B cell (primary cell): ENCODE data around the gene ARHGAP22. TPM values are rescaled to one million over a fixed set of nuclear protein-coding genes. Genes with fewer than 3 reads are reported as not detected.

Experiments used
- ATAC-seq: fragments of 200-7000 bp; cut with Tn5 transposase; one replicate; pipeline ENCODE4 v1.10.0; 2021; ENCODE audit warnings: low read depth, mild to moderate bottlenecking, moderate number of reproducible peaks, moderate library complexity
- CTCF ChIA-PET: fragments of 350-600 bp; sonication (Branson Sonifier 250); formaldehyde crosslinking; loops from one replicate; lab custom pipeline; 2021; ENCODE audit warnings: antibody characterized with exemption, inconsistent platforms; lab: Charles Lee
- POLR2A ChIA-PET: fragments of 350-600 bp; sonication (Branson Sonifier 250); formaldehyde crosslinking; loops from one replicate; lab custom pipeline; 2021; ENCODE audit warnings: antibody characterized with exemption; lab: Charles Lee
- DNase-seq: peaks from one replicate; pipeline ENCODE4 v3.0.0; 2013
- H2AFZ ChIP-seq: 2 replicates; pipeline ENCODE4 v1.6.1; 2012; ENCODE audit warnings: mild to moderate bottlenecking, low read depth, low read length; ENCODE audit not compliant: insufficient read depth, poor library complexity, severe bottlenecking
- H3K27ac ChIP-seq, 2 donors: 1 replicate in 1 of 2; 2 replicates in 1 of 2; pipeline ENCODE4 v1.5.1; 2012 to 2013; ENCODE audit warnings: low read length in 2 of 2, mild to moderate bottlenecking in 2 of 2, moderate library complexity in 1 of 2
- H3K27me3 ChIP-seq, 4 experiments: fragments of 200-600 bp in 1 of 4; sonication (generic) in 1 of 4; replicated peaks in 1 of 4; 1 replicate in 2 of 4; 2 replicates in 2 of 4; pipeline versions ENCODE4 v1.6.1 to v1.7.0; 2013 to 2016; ENCODE audit warnings: low read length in 3 of 4, mild to moderate bottlenecking in 2 of 4, mixed read lengths in 1 of 4, moderate library complexity in 1 of 4; ENCODE audit not compliant: insufficient read depth in 4 of 4, control insufficient read depth in 3 of 4; ENCODE audit errors: control extremely low read depth in 1 of 4
- H3K36me3 ChIP-seq, 2 experiments: replicated peaks in 1 of 2; 1 replicate in 1 of 2; 2 replicates in 1 of 2; pipeline versions ENCODE4 v1.6.1 to v1.7.1; 2013; ENCODE audit warnings: low read length in 1 of 2; ENCODE audit not compliant: insufficient read depth in 2 of 2, control insufficient read depth in 1 of 2; ENCODE audit errors: control extremely low read depth in 1 of 2, extremely low read depth in 1 of 2
- H3K4me1 ChIP-seq, 2 donors: fragments of 200-600 bp in 1 of 2; sonication (generic) in 1 of 2; 1 replicate in 1 of 2; 2 replicates in 1 of 2; pipeline versions ENCODE4 v1.5.1 to v1.6.1; 2013 to 2017; ENCODE audit warnings: low read length in 2 of 2; ENCODE audit not compliant: control insufficient read depth in 2 of 2, insufficient read depth in 2 of 2
- H3K4me2 ChIP-seq: replicated peaks from 2 replicates; pipeline ENCODE3; 2012; ENCODE audit warnings: mild to moderate bottlenecking, low read depth, low read length; ENCODE audit not compliant: poor library complexity, severe bottlenecking
- H3K4me3 ChIP-seq, 5 experiments: fragments of 200-600 bp in 1 of 5; sonication (generic) in 1 of 5; 1 replicate in 3 of 5; 2 replicates in 2 of 5; pipeline versions ENCODE4 v1.5.1 to v1.7.0; 2011 to 2016; ENCODE audit warnings: low read length in 4 of 5, mild to moderate bottlenecking in 4 of 5, low read depth in 2 of 5, control low read depth in 1 of 5, moderate library complexity in 1 of 5; ENCODE audit not compliant: insufficient read depth in 1 of 5; ENCODE audit errors: control extremely low read depth in 1 of 5, extremely low read depth in 1 of 5
- H3K79me2 ChIP-seq: fragments of 200-600 bp; sonication (generic); one replicate; pipeline ENCODE4 v1.6.0; 2016; ENCODE audit warnings: low read length; ENCODE audit not compliant: control insufficient read depth, insufficient read depth
- H3K9ac ChIP-seq: fragments of 200-600 bp; sonication (generic); 2 replicates; pipeline ENCODE4 v1.6.1; 2017; ENCODE audit warnings: mild to moderate bottlenecking, low read length, moderate library complexity
- H3K9me3 ChIP-seq, 3 donors: one replicate each; pipeline versions ENCODE4 v1.6.1 to v1.7.1; 2013; ENCODE audit warnings: low read length in 2 of 3; ENCODE audit not compliant: control insufficient read depth in 2 of 3, insufficient read depth in 1 of 3; ENCODE audit errors: control extremely low read depth in 1 of 3
- H4K20me1 ChIP-seq: 2 replicates; pipeline ENCODE4 v1.6.0; 2012; ENCODE audit warnings: mild to moderate bottlenecking, low read length; ENCODE audit not compliant: insufficient read depth, control insufficient read depth, poor library complexity, severe bottlenecking
- H3K27ac Mint-ChIP-seq: one replicate; pipeline ENCODE4 v1.8.0; 2021; ENCODE audit warnings: mixed read lengths
- H3K27me3 Mint-ChIP-seq: one replicate; pipeline ENCODE4 v1.8.0; 2021; ENCODE audit warnings: mixed read lengths
- H3K4me1 Mint-ChIP-seq: one replicate; pipeline ENCODE4 v1.8.0; 2021; ENCODE audit warnings: mixed read lengths
- H3K4me3 Mint-ChIP-seq: one replicate; pipeline ENCODE4 v1.8.0; 2021; ENCODE audit warnings: mixed read lengths
- H3K9me3 Mint-ChIP-seq: one replicate; pipeline ENCODE4 v1.8.0; 2022; ENCODE audit warnings: mixed read lengths; ENCODE audit not compliant: insufficient read depth
- CTCF ChIP-seq: fragments of 200-600 bp; IDR thresholded peaks from one replicate; pipeline ENCODE4 v1.8.0; 2022; ENCODE audit warnings: antibody characterized with exemption, mild to moderate bottlenecking
- EZH2 ChIP-seq: IDR thresholded peaks from 2 replicates; pipeline ENCODE4 v1.6.1; 2012; ENCODE audit warnings: borderline replicate concordance, low read depth, mild to moderate bottlenecking, moderate library complexity, low read length; ENCODE audit not compliant: insufficient read depth, poor library complexity, severe bottlenecking
- WGBS: methylation state at CpG from one replicate; pipeline ENCODE4 v1.1.5; 2013; ENCODE audit warnings: missing lambda C conversion rate; ENCODE audit not compliant: insufficient coverage; 5-methylcytosine and 5-hydroxymethylcytosine counted together
- intact Hi-C: fragments of 100-400 bp; cut with micrococcal nuclease; formaldehyde crosslinking; loops from one replicate; pipeline ENCODE4 v1.10.0; 2022
- polyA plus RNA-seq: library from polyadenylated mRNA; depleted of rRNA; stranded (reverse); fragments of >200 nt; gene quantifications from 2 replicates; pipeline ENCODE4 v1.2.3, GENCODE V29; 2012
- total RNA-seq, 2 donors: library from RNA; stranded (reverse); fragments of 120-200 nt in 1 of 2; gene quantifications; 1 replicate in 1 of 2; 2 replicates in 1 of 2; pipeline versions ENCODE4 v1.2.3 to v1.2.4, GENCODE V29; 2013 to 2022

ARHGAP22 gene
- total and polyA plus RNA-seq, 2 donors (not counting 1 experiment from before 2014, with no cell fraction given): 1.9 to 2.0 TPM

GRCh38 chr10:48444266-48444665, 160.6 kb downstream of the ARHGAP22 start:
- Mint-ChIP-seq H3K27me3 (peaks cover 5% of the 10 kb centered on the region), H3K4me1 (no peaks in the 10 kb centered on the region), H3K4me3 (no peak overlapping the region), H3K9me3 (no peaks in the 10 kb centered on the region), H3K27ac (no peak overlapping the region)
- Histone ChIP-seq H3K9ac (no peak overlapping the region), H3K36me3 (no peaks in the 10 kb centered on the region), H3K4me3 (no peak overlapping the region), H3K4me2 (no peak overlapping the region), H3K4me1 (no peaks in the 10 kb centered on the region), H3K27ac (no peak overlapping the region), H4K20me1 (no peaks in the 10 kb centered on the region), H3K27me3 (no peaks in the 10 kb centered on the region), H3K9me3 (peaks cover 0 to 3% (median 0%) of the 10 kb centered on the region in 3 donors), H2AFZ (no peak overlapping the region), H3K79me2 (no peaks in the 10 kb centered on the region)
- no peak for ATAC-seq
- TF ChIP-seq EZH2: no peak
- TF ChIP-seq CTCF: no peak
- POLR2A ChIA-PET: no interaction called here
- WGBS: 38% methylated on average over 2 of the region's 2 CpGs
- intact Hi-C loops: no loop called here
- CTCF ChIA-PET: no interaction called here
- DNase-seq: no peak

GRCh38 chr10:48442809-48443177, 162.1 kb downstream of the ARHGAP22 start:
- intact Hi-C loops: no loop called here
- Histone ChIP-seq H2AFZ (no peak overlapping the region), H3K27ac (no peak overlapping the region), H3K27me3 (no peaks in the 10 kb centered on the region), H3K4me3 (no peak overlapping the region), H3K79me2 (no peaks in the 10 kb centered on the region), H3K36me3 (no peaks in the 10 kb centered on the region), H3K4me2 (no peak overlapping the region), H3K9ac (no peak overlapping the region), H3K4me1 (no peaks in the 10 kb centered on the region), H3K9me3 (peaks cover 0 to 3% (median 0%) of the 10 kb centered on the region in 3 donors), H4K20me1 (no peaks in the 10 kb centered on the region)
- H3K4me3 Mint-ChIP-seq: no peak overlapping the region
- peaks cover 5% of the 10 kb centered on the region for H3K27me3 Mint-ChIP-seq
- H3K9me3 Mint-ChIP-seq: no peaks in the 10 kb centered on the region
- H3K4me1 Mint-ChIP-seq: no peaks in the 10 kb centered on the region
- 100% methylated on average over 3 of the region's 5 CpGs for WGBS
- H3K27ac Mint-ChIP-seq: no peak overlapping the region
- no peak for TF ChIP-seq EZH2
- no peak for TF ChIP-seq CTCF
- ChIA-PET POLR2A (no interaction called here), CTCF (no interaction called here)
- ATAC-seq (no peak), DNase-seq (no peak)
